Peyer's patch (tissue), 4 donors: ENCODE measurements around the gene ZNF846.

ENCODE experiments used
- POLR2A ChIP-seq, 2 donors: fragments of 450-650 bp; IDR thresholded peaks; one replicate each; pipeline ENCODE4 v1.5.1; 2017; ENCODE audit warnings: antibody characterized with exemption in 2 of 2, mild to moderate bottlenecking in 2 of 2, moderate library complexity in 2 of 2
- TF ChIP-seq, protein P1 (sequence below), 6 experiments: fragments of 450-650 bp in 4 of 6; fragments of 200-600 bp in 2 of 6; sonication (generic) in 1 of 6; IDR thresholded peaks; one replicate each; pipeline ENCODE4 v1.5.1; 2017 to 2019; ENCODE audit warnings: antibody characterized with exemption in 6 of 6, mild to moderate bottlenecking in 3 of 6, moderate library complexity in 1 of 6

DNA sequence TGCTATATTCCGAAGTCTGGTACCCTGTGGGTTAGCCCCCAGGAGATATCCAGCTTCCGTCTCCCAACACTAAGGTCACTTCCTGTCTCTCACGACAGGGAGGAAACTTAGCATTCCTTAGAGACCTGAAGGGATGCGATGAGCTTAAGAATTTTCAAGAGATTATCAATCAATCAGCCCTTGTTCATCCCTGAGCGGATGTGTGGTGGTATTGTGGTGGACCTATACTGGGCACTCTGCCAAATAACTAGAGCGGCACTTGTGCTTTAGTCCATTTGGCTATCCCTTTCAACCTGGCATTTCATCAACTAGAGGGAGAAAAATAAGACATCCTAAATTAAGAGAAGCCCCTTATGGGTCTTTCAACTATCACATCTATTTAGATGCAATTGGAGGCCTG is 62.7 kb downstream of the ZNF846 start:
- TF ChIP-seq POLR2A (IDR thresholded peaks at IDR 0.05): no peak
- TF ChIP-seq, protein P1, sequence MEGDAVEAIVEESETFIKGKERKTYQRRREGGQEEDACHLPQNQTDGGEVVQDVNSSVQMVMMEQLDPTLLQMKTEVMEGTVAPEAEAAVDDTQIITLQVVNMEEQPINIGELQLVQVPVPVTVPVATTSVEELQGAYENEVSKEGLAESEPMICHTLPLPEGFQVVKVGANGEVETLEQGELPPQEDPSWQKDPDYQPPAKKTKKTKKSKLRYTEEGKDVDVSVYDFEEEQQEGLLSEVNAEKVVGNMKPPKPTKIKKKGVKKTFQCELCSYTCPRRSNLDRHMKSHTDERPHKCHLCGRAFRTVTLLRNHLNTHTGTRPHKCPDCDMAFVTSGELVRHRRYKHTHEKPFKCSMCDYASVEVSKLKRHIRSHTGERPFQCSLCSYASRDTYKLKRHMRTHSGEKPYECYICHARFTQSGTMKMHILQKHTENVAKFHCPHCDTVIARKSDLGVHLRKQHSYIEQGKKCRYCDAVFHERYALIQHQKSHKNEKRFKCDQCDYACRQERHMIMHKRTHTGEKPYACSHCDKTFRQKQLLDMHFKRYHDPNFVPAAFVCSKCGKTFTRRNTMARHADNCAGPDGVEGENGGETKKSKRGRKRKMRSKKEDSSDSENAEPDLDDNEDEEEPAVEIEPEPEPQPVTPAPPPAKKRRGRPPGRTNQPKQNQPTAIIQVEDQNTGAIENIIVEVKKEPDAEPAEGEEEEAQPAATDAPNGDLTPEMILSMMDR (IDR thresholded peaks at IDR 0.05): no peak
